ENCODE results near the gene FAN1. TPM values are rescaled to one million over a fixed set of nuclear protein-coding genes. Genes with fewer than 3 reads are reported as not detected.

FAN1 gene
- total RNA-seq, 1 experiment from 2014 or later = 28.2 TPM

DNA sequence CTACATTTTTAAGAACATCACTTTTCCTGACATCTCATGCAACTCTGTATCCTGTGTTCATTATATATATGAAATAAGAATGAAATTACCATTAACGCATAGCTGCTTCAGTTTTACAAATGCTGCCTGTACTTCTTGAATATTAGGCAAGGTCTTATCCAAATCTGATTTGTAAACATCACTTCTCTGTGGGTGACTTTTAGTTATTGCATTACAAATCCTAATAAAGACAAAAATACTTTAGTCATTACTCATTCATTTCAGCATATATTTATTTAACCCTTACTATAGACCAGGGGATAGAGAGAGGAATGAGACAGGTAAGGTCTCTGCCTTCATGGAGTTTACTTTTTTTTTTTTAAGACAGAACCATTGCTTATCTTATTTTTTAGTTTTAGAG lies 51.0 kb downstream of the FAN1 start:
- H3K4ac ChIP-seq (ENCODE audit: low read depth, low read length) = no peak overlapping the region
- no peak overlapping the region for H3K23ac ChIP-seq (ENCODE audit: insufficient read length, low read depth, low read length)
- no peak overlapping the region for H2BK12ac ChIP-seq (ENCODE audit: insufficient read length, low read depth, low read length)
- peaks cover 5 to 10% of the 10 kb centered on the region in 2 experiments; a peak in 2 of 4 replicates for H3K4me1 Mint-ChIP-seq
- no peak overlapping the region for H2AFZ ChIP-seq (ENCODE audit: low read length)
- no peaks in the 10 kb centered on the region for H4K20me1 ChIP-seq (ENCODE audit: control insufficient read depth, insufficient read depth, insufficient read length)
- H4K8ac ChIP-seq (replicated peaks; ENCODE audit: insufficient read length, low read depth, low read length) = no peak overlapping the region
- no peaks in the 10 kb centered on the region for H3K79me2 ChIP-seq (ENCODE audit: insufficient read depth, low read length)
- no peak overlapping the region for H3K27ac ChIP-seq (ENCODE audit: insufficient read length, low read depth, low read length)
- H3K4me1 ChIP-seq (ENCODE audit: insufficient read depth, low read length) = no peaks in the 10 kb centered on the region; the same call in 1 of the 2 replicates
- no peak overlapping the region for H3K9ac ChIP-seq (ENCODE audit: extremely low read depth, insufficient read length, low read length)
- H4K5ac ChIP-seq (ENCODE audit: insufficient read length, low read depth, low read length) = no peak overlapping the region
- H3K27me3 Mint-ChIP-seq (ENCODE audit: low read depth) = no peaks in the 10 kb centered on the region
- H2BK15ac ChIP-seq (ENCODE audit: low read depth, low read length) = no peak overlapping the region
- no peaks in the 10 kb centered on the region for H3K27me3 ChIP-seq (ENCODE audit: insufficient read depth, low read length)
- H3K27ac Mint-ChIP-seq = no peak overlapping the region
- H3K18ac ChIP-seq (ENCODE audit: insufficient read length, low read depth, low read length) = no peak overlapping the region
- no peaks in the 10 kb centered on the region for H3K79me1 ChIP-seq (ENCODE audit: insufficient read depth, low read depth, low read length, poor library complexity, severe bottlenecking)
- H3K4me2 ChIP-seq (ENCODE audit: insufficient read depth, insufficient read length, low read length) = no peak overlapping the region
- H2AK5ac ChIP-seq (ENCODE audit: insufficient read length, low read length) = no peak overlapping the region
- no peak overlapping the region for H3K56ac ChIP-seq (ENCODE audit: insufficient read length, low read depth, low read length)
- H2BK5ac ChIP-seq (ENCODE audit: insufficient read length, low read length) = no peak overlapping the region
- TF ChIP-seq, protein P1, sequence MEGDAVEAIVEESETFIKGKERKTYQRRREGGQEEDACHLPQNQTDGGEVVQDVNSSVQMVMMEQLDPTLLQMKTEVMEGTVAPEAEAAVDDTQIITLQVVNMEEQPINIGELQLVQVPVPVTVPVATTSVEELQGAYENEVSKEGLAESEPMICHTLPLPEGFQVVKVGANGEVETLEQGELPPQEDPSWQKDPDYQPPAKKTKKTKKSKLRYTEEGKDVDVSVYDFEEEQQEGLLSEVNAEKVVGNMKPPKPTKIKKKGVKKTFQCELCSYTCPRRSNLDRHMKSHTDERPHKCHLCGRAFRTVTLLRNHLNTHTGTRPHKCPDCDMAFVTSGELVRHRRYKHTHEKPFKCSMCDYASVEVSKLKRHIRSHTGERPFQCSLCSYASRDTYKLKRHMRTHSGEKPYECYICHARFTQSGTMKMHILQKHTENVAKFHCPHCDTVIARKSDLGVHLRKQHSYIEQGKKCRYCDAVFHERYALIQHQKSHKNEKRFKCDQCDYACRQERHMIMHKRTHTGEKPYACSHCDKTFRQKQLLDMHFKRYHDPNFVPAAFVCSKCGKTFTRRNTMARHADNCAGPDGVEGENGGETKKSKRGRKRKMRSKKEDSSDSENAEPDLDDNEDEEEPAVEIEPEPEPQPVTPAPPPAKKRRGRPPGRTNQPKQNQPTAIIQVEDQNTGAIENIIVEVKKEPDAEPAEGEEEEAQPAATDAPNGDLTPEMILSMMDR (conservative IDR thresholded peaks at IDR 0.05) = no peak
- no peak overlapping the region for H4K91ac ChIP-seq (ENCODE audit: insufficient read length, low read depth, low read length)
- no peak overlapping the region for H3K14ac ChIP-seq (ENCODE audit: insufficient read depth, low read length)
- H3K36me3 Mint-ChIP-seq (ENCODE audit: insufficient read depth in 1 of 3, low read depth in 3 of 3) = peaks cover 25 to 82% (median 65%) of the 10 kb centered on the region in 3 experiments; a peak in 6 of 7 replicates
- no peak overlapping the region for H2BK120ac ChIP-seq (ENCODE audit: low read depth, low read length, poor library complexity, severe bottlenecking)
- no peak for DNase-seq
- H3K9me3 ChIP-seq (ENCODE audit: control insufficient read depth, low read depth, low read length) = no peaks in the 10 kb centered on the region
- no CpG with 5 or more reads among the region's 1 CpG for WGBS (ENCODE audit: extremely low coverage, insufficient read length, low lambda C conversion rate)
- H3T11ph ChIP-seq (ENCODE audit: low read length) = no peak overlapping the region
- no peak overlapping the region for H2BK20ac ChIP-seq (ENCODE audit: low read depth, low read length, poor library complexity, severe bottlenecking)
- H3K23me2 ChIP-seq (ENCODE audit: insufficient read length, low read depth, low read length, poor library complexity, severe bottlenecking) = no peaks in the 10 kb centered on the region
- no peak overlapping the region for H3K4me3 Mint-ChIP-seq
- peaks cover 0 to under 1% of the 10 kb centered on the region in 2 experiments; a peak in 1 of 5 replicates for H3K9me3 Mint-ChIP-seq

All from H9 (cell line).